ENCODE measurements around the gene TMC3. TPM values are rescaled to one million over a fixed set of nuclear protein-coding genes. Genes with fewer than 3 reads are reported as not detected.

Gene TMC3
- total RNA-seq, 2 experiments from 2014 or later = not detected

GRCh38 chr15:81297147-81297572 is 76.9 kb downstream of the TMC3 start:
- peak overlapping the region; percentile 99 for H3K4me3 Mint-ChIP-seq
- peaks cover 61% of the 10 kb centered on the region for H3K36me3 Mint-ChIP-seq (ENCODE audit: low read depth)
- H3K4me1 Mint-ChIP-seq (ENCODE audit: low read depth) = peaks cover 68% of the 10 kb centered on the region
- no peaks in the 10 kb centered on the region for H3K9me3 ChIP-seq (ENCODE audit: control insufficient read depth in 1 of 2, insufficient read depth in 1 of 2, low read length in 2 of 2)
- no peaks in the 10 kb centered on the region for H3K9me3 Mint-ChIP-seq
- H3K27ac Mint-ChIP-seq = peak overlapping the region; percentile 92
- peaks cover 40% of the 10 kb centered on the region for H3K36me3 ChIP-seq (ENCODE audit: insufficient read depth, low read length)
- ATAC-seq (ENCODE audit: poor library complexity) (no peak), DNase-seq (peak in 2 of 14 experiments; percentile 10 to 26)
- H3K27me3 ChIP-seq (ENCODE audit: control insufficient read depth in 1 of 2, insufficient read depth in 2 of 2, low read length in 2 of 2) = no peaks in the 10 kb centered on the region
- POLR2A ChIA-PET = interaction anchor here (0.6 to 22.8 kb wide), 16 partner anchors 8 to 1374 kb away, joined by 3 to 472 read pairs (median 11); partner anchors contain the start of genes STARD5 and TLNRD1
- peak overlapping the region; percentile 96 for H3K4me3 ChIP-seq (ENCODE audit: low read length)
- intact Hi-C loops (cut with DNase I, micrococcal nuclease) = loop anchor here (2.0 to 10.0 kb wide), 4 partner anchors 16 to 302 kb away; partner anchors contain the start of gene TLNRD1 (in 1 of the 2)
- H3K27me3 Mint-ChIP-seq = no peaks in the 10 kb centered on the region
- no peak for TF ChIP-seq CTCF (IDR thresholded peaks at IDR 0.05)
- CTCF ChIA-PET = interaction anchor here (1.4 to 8.1 kb wide), 5 partner anchors 11 to 40 kb away, joined by 3 to 57 read pairs (median 17); no protein-coding TSS in a partner anchor
- H3K27ac ChIP-seq (ENCODE audit: low read depth in 1 of 2, low read length in 2 of 2) = peak overlapping the region; percentile 94 to 95
- peaks cover 73% of the 10 kb centered on the region for H3K4me1 ChIP-seq (ENCODE audit: insufficient read depth, low read length)

DNA sequence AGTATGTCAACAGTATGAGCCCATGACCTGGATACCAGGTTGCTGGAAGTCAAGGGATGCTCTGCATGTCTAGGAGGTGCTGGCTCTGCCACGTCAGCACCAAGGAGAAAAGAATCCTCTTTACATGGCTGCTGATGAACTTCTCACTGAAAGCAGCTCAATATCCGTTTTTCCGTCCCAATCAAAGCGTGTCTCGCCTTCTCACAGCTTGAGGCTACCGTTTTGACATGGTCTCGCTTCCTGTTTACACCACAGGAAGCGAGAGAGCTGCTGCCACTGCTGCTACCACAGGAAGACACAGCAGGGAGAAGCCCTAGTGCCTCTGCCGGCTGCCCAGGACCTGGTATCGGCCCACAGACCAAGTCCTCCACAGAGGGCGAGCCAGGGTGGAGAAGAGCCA is 77.3 kb downstream of the TMC3 start:
- H3K4me1 ChIP-seq (ENCODE audit: insufficient read depth, low read length) = peaks cover 73% of the 10 kb centered on the region
- ChIA-PET POLR2A (interaction anchor here (0.6 to 22.8 kb wide), 19 partner anchors 9 to 1412 kb away, joined by 3 to 472 read pairs (median 10); partner anchors contain the start of genes STARD5 and TLNRD1), CTCF (interaction anchor here (1.4 to 8.1 kb wide), 4 partner anchors 10 to 40 kb away, joined by 3 to 57 read pairs (median 11); no protein-coding TSS in a partner anchor)
- peak overlapping the region; percentile 94 to 95 for H3K27ac ChIP-seq (ENCODE audit: low read depth in 1 of 2, low read length in 2 of 2)
- ATAC-seq (ENCODE audit: poor library complexity) (peak; percentile 45), DNase-seq (peak; percentile 57 to 93 (median 73))
- H3K4me3 Mint-ChIP-seq = peak overlapping the region; percentile 99
- no peaks in the 10 kb centered on the region for H3K27me3 Mint-ChIP-seq
- peaks cover 68% of the 10 kb centered on the region for H3K4me1 Mint-ChIP-seq (ENCODE audit: low read depth)
- peaks cover 35% of the 10 kb centered on the region for H3K36me3 ChIP-seq (ENCODE audit: insufficient read depth, low read length)
- H3K4me3 ChIP-seq (ENCODE audit: low read length) = peak overlapping the region; percentile 96
- no peaks in the 10 kb centered on the region for H3K9me3 Mint-ChIP-seq
- peaks cover 56% of the 10 kb centered on the region for H3K36me3 Mint-ChIP-seq (ENCODE audit: low read depth)
- no peak for TF ChIP-seq CTCF (IDR thresholded peaks at IDR 0.05)
- intact Hi-C loops (cut with DNase I, micrococcal nuclease) = loop anchor here (1.0 to 10.0 kb wide), 6 partner anchors 8 to 302 kb away; partner anchors contain the start of genes STARD5 (in 1 of the 2) and TLNRD1 (in 1 of the 2)
- H3K9me3 ChIP-seq (ENCODE audit: control insufficient read depth in 1 of 2, insufficient read depth in 1 of 2, low read length in 2 of 2) = no peaks in the 10 kb centered on the region
- peak overlapping the region; percentile 92 for H3K27ac Mint-ChIP-seq
- H3K27me3 ChIP-seq (ENCODE audit: control insufficient read depth in 1 of 2, insufficient read depth in 2 of 2, low read length in 2 of 2) = no peaks in the 10 kb centered on the region

- CTCF ChIA-PET = interaction anchor here (1.4 to 8.1 kb wide), 4 partner anchors 10 to 41 kb away, joined by 3 to 57 read pairs (median 11); no protein-coding TSS in a partner anchor
These were observed 77.8 kb downstream of the TMC3 start for GRCh38 chr15:81296186-81296585.

More at GRCh38 chr15:81296186-81296585, 77.8 kb downstream of the TMC3 start:
- Histone ChIP-seq H3K4me1 (ENCODE audit: insufficient read depth, low read length) (peaks cover 73% of the 10 kb centered on the region), H3K9me3 (ENCODE audit: control insufficient read depth in 1 of 2, insufficient read depth in 1 of 2, low read length in 2 of 2) (no peaks in the 10 kb centered on the region), H3K4me3 (ENCODE audit: low read length) (peak overlapping the region; percentile 96), H3K27me3 (ENCODE audit: control insufficient read depth in 1 of 2, insufficient read depth in 2 of 2, low read length in 2 of 2) (no peaks in the 10 kb centered on the region), H3K27ac (ENCODE audit: low read depth in 1 of 2, low read length in 2 of 2) (peak overlapping the region; percentile 94 to 95), H3K36me3 (ENCODE audit: insufficient read depth, low read length) (peaks cover 30% of the 10 kb centered on the region)
- peaks cover 68% of the 10 kb centered on the region for H3K4me1 Mint-ChIP-seq (ENCODE audit: low read depth)
- DNase-seq (peak in 2 of 14 experiments; percentile 19 to 24), ATAC-seq (ENCODE audit: poor library complexity) (no peak)
- H3K27ac Mint-ChIP-seq = peak overlapping the region; percentile 92
- POLR2A ChIA-PET = interaction anchor here (0.6 to 22.8 kb wide), 19 partner anchors 9 to 1413 kb away, joined by 3 to 472 read pairs (median 10); partner anchors contain the start of genes STARD5 and TLNRD1
- peak overlapping the region; percentile 99 for H3K4me3 Mint-ChIP-seq
- H3K36me3 Mint-ChIP-seq (ENCODE audit: low read depth) = peaks cover 51% of the 10 kb centered on the region
- intact Hi-C loops (cut with DNase I, micrococcal nuclease) = loop anchor here (1.0 to 10.0 kb wide), 6 partner anchors 8 to 301 kb away; partner anchors contain the start of genes STARD5 (in 1 of the 2) and TLNRD1 (in 1 of the 2)
- no peaks in the 10 kb centered on the region for H3K9me3 Mint-ChIP-seq
- H3K27me3 Mint-ChIP-seq = no peaks in the 10 kb centered on the region
- no peak for TF ChIP-seq CTCF (IDR thresholded peaks at IDR 0.05)

All from CD4-positive, alpha-beta T cell (primary cell).